22Rv1 (cell line): ENCODE results near the gene SRSF4.

Experiments
- CTCF ChIP-seq: fragments of 450-650 bp; IDR thresholded peaks from 2 replicates; pipeline ENCODE4 v1.5.1; 2017; ENCODE audit warnings: mild to moderate bottlenecking
- ZFX ChIP-seq: fragments of 450-650 bp; IDR thresholded peaks from 2 replicates; pipeline ENCODE4 v1.6.1; 2017; ENCODE audit warnings: antibody characterized with exemption, borderline replicate concordance

GRCh38 chr1:29119121-29119929 lies 62.4 kb downstream of the SRSF4 start:
- TF ChIP-seq CTCF (no peak), ZFX (no peak)
